CD14-positive monocyte (primary cell): ENCODE data around the gene AKAP12. TPM values are rescaled to one million over a fixed set of nuclear protein-coding genes. Genes with fewer than 3 reads are reported as not detected.

Experiments
- DNase-seq, 3 donors: peaks; one replicate each; pipeline ENCODE4 v3.0.0-alpha.2; 2011 to 2022
- H2AFZ ChIP-seq: 2 replicates; pipeline ENCODE4 v1.6.0; 2012; ENCODE audit warnings: mild to moderate bottlenecking, low read depth, low read length, inconsistent platforms; ENCODE audit not compliant: insufficient read depth, poor library complexity, severe bottlenecking
- H3K27ac ChIP-seq, 2 donors: 1 replicate in 1 of 2; 2 replicates in 1 of 2; pipeline ENCODE4 v1.5.1; 2012 to 2013; ENCODE audit warnings: low read length in 2 of 2, control low read depth in 1 of 2, inconsistent platforms in 1 of 2, low read depth in 1 of 2, mild to moderate bottlenecking in 1 of 2
- H3K27me3 ChIP-seq, 2 donors: one replicate each; pipeline versions ENCODE4 v1.6.0 to v1.6.1; 2011 to 2013; ENCODE audit warnings: low read length in 2 of 2; ENCODE audit not compliant: control insufficient read depth in 2 of 2, insufficient read depth in 2 of 2
- H3K36me3 ChIP-seq, 2 donors: replicated peaks in 1 of 2; 1 replicate in 1 of 2; 2 replicates in 1 of 2; pipeline versions ENCODE4 v1.5.1 to v1.6.1; 2012 to 2013; ENCODE audit warnings: low read length in 2 of 2, control low read depth in 1 of 2, inconsistent platforms in 1 of 2, mild to moderate bottlenecking in 1 of 2; ENCODE audit not compliant: insufficient read depth in 2 of 2, control insufficient read depth in 1 of 2
- H3K4me1 ChIP-seq, 2 donors: 1 replicate in 1 of 2; 2 replicates in 1 of 2; pipeline versions ENCODE4 v1.5.1 to v1.6.1; 2012 to 2013; ENCODE audit warnings: low read length in 2 of 2, control low read depth in 1 of 2, inconsistent platforms in 1 of 2, mild to moderate bottlenecking in 1 of 2, moderate library complexity in 1 of 2; ENCODE audit not compliant: insufficient read depth in 2 of 2, control insufficient read depth in 1 of 2
- H3K4me2 ChIP-seq: replicated peaks from 2 replicates; pipeline ENCODE3; 2012; ENCODE audit warnings: low read length, moderate library complexity, mild to moderate bottlenecking; ENCODE audit not compliant: poor library complexity, severe bottlenecking; ENCODE audit errors: extremely low read depth
- H3K4me3 ChIP-seq, 3 experiments: fragments of 200-600 bp in 1 of 3; sonication (generic) in 1 of 3; replicated peaks in 1 of 3; 1 replicate in 2 of 3; 2 replicates in 1 of 3; pipeline ENCODE4 v1.5.1; 2011 to 2013; ENCODE audit warnings: low read length in 3 of 3, mild to moderate bottlenecking in 3 of 3, control low read depth in 2 of 3, low read depth in 2 of 3, inconsistent platforms in 1 of 3, moderate library complexity in 1 of 3
- H3K79me2 ChIP-seq: 2 replicates; pipeline ENCODE4 v1.6.0; 2012; ENCODE audit warnings: mild to moderate bottlenecking, control low read depth, inconsistent platforms, low read length, moderate library complexity; ENCODE audit not compliant: insufficient read depth
- H3K9ac ChIP-seq: 2 replicates; pipeline ENCODE4 v1.6.0; 2017; ENCODE audit warnings: low read length, mild to moderate bottlenecking; ENCODE audit not compliant: insufficient read depth, poor library complexity, severe bottlenecking
- H3K9me3 ChIP-seq, 2 donors: replicated peaks in 1 of 2; 1 replicate in 1 of 2; 2 replicates in 1 of 2; pipeline versions ENCODE4 v1.5.1 to v1.6.1; 2012 to 2013; ENCODE audit warnings: low read length in 2 of 2, control low read depth in 1 of 2; ENCODE audit not compliant: control insufficient read depth in 1 of 2, insufficient read depth in 1 of 2
- H4K20me1 ChIP-seq: 2 replicates; pipeline ENCODE4 v1.6.0; 2012; ENCODE audit warnings: mild to moderate bottlenecking, low read length, control low read depth, moderate library complexity; ENCODE audit not compliant: insufficient read depth
- H3K27ac Mint-ChIP-seq, 7 donors: one replicate each; pipeline ENCODE4 v1.8.0; 2020; ENCODE audit warnings: mild to moderate bottlenecking in 7 of 7, mixed read lengths in 7 of 7, moderate library complexity in 6 of 7, inconsistent platforms in 2 of 7
- H3K27me3 Mint-ChIP-seq, 3 donors: one replicate each; pipeline ENCODE4 v1.8.0; 2021 to 2022; ENCODE audit warnings: low read depth in 3 of 3, mild to moderate bottlenecking in 3 of 3, mixed read lengths in 3 of 3, moderate library complexity in 3 of 3, inconsistent platforms in 1 of 3
- H3K36me3 Mint-ChIP-seq, 2 donors: one replicate each; pipeline ENCODE4 v1.8.0; 2020; ENCODE audit warnings: mixed read lengths in 2 of 2, inconsistent platforms in 1 of 2, mild to moderate bottlenecking in 1 of 2
- H3K4me1 Mint-ChIP-seq: one replicate; pipeline ENCODE4 v1.8.0; 2020; ENCODE audit warnings: mild to moderate bottlenecking, mixed read lengths
- H3K4me3 Mint-ChIP-seq, 2 donors: one replicate each; pipeline ENCODE4 v1.8.0; 2020; ENCODE audit warnings: mild to moderate bottlenecking in 2 of 2, mixed read lengths in 2 of 2, moderate library complexity in 1 of 2
- H3K9me3 Mint-ChIP-seq, 7 donors: one replicate each; pipeline ENCODE4 v1.8.0; 2020 to 2022; ENCODE audit warnings: mixed read lengths in 7 of 7, mild to moderate bottlenecking in 6 of 7, moderate library complexity in 6 of 7, inconsistent platforms in 2 of 7
- CTCF ChIP-seq: fragments of 200-600 bp; IDR thresholded peaks from one replicate; pipeline ENCODE4 v1.8.0; 2022; ENCODE audit warnings: antibody characterized with exemption, mild to moderate bottlenecking
- WGBS: methylation state at CpG from one replicate; pipeline ENCODE4 v1.1.5; 2013; ENCODE audit warnings: missing lambda C conversion rate; ENCODE audit not compliant: insufficient coverage; 5-methylcytosine and 5-hydroxymethylcytosine counted together
- intact Hi-C, 2 donors: fragments of 100-400 bp; cut with micrococcal nuclease; formaldehyde crosslinking; loops; one replicate each; pipeline versions ENCODE4 v1.15.0 to v1.15.1; 2023
- polyA plus RNA-seq, 3 donors: library from polyadenylated mRNA; depleted of rRNA in 1 of 3; unstranded in 2 of 3; stranded (reverse) in 1 of 3; fragments of 300-500 nt in 2 of 3; fragments of >200 nt in 1 of 3; fragmentation: Illumina TruSeq in 2 of 3; gene quantifications; 1 replicate in 2 of 3; 2 replicates in 1 of 3; pipeline ENCODE4 v1.2.3, GENCODE V29; 2012 to 2021

AKAP12 gene
- polyA plus RNA-seq, 3 donors, result 0.01 TPM; not detected in 2

GRCh38 chr6:151317103-151317994, 77.6 kb downstream of the AKAP12 start:
- DNase-seq, result no peak
- H3K9ac ChIP-seq, result no peak overlapping the region
- H3K27me3 ChIP-seq, result no peaks in the 10 kb centered on the region
- no peak overlapping the region for H3K27ac ChIP-seq
- no peaks in the 10 kb centered on the region for H3K4me1 Mint-ChIP-seq
- H3K27ac Mint-ChIP-seq, result no peak overlapping the region
- H3K27me3 Mint-ChIP-seq, result peaks cover 3 to 8% (median 6%) of the 10 kb centered on the region in 3 donors
- intact Hi-C loops, result no loop called here
- WGBS, result 90% methylated on average over 2 of the region's 2 CpGs
- no peaks in the 10 kb centered on the region for H3K79me2 ChIP-seq
- TF ChIP-seq CTCF, result no peak
- no peak overlapping the region for H3K4me3 ChIP-seq
- H3K9me3 ChIP-seq, result peaks cover 24 to 29% of the 10 kb centered on the region in 2 donors
- no peaks in the 10 kb centered on the region for H3K36me3 Mint-ChIP-seq
- H3K9me3 Mint-ChIP-seq, result peaks cover 8 to 45% (median 31%) of the 10 kb centered on the region in 7 donors
- no peaks in the 10 kb centered on the region for H4K20me1 ChIP-seq
- H3K4me1 ChIP-seq, result no peaks in the 10 kb centered on the region
- no peak overlapping the region for H2AFZ ChIP-seq
- H3K4me3 Mint-ChIP-seq, result no peak overlapping the region
- H3K36me3 ChIP-seq, result no peaks in the 10 kb centered on the region
- H3K4me2 ChIP-seq, result no peak overlapping the region

- no peaks in the 10 kb centered on the region for H3K79me2 ChIP-seq
- Mint-ChIP-seq H3K4me3 (no peak overlapping the region), H3K27ac (no peak overlapping the region), H3K9me3 (peaks cover 8 to 42% (median 29%) of the 10 kb centered on the region in 7 donors), H3K4me1 (no peaks in the 10 kb centered on the region), H3K36me3 (no peaks in the 10 kb centered on the region), H3K27me3 (peaks cover 1 to 12% (median 6%) of the 10 kb centered on the region in 3 donors)
- no peaks in the 10 kb centered on the region for H3K36me3 ChIP-seq
- no peak overlapping the region for H3K27ac ChIP-seq
- DNase-seq, result no peak
- intact Hi-C loops, result no loop called here
- no peak overlapping the region for H3K4me3 ChIP-seq
- no peaks in the 10 kb centered on the region for H4K20me1 ChIP-seq
- H3K4me2 ChIP-seq, result no peak overlapping the region
- H3K9me3 ChIP-seq, result peaks cover 24 to 29% of the 10 kb centered on the region in 2 donors
- no peaks in the 10 kb centered on the region for H3K27me3 ChIP-seq
- 100% methylated on average over 3 of the region's 3 CpGs for WGBS
- H3K9ac ChIP-seq, result no peak overlapping the region
- H2AFZ ChIP-seq, result no peak overlapping the region
- H3K4me1 ChIP-seq, result no peaks in the 10 kb centered on the region
- no peak for TF ChIP-seq CTCF
These were observed 78.2 kb downstream of the AKAP12 start for GRCh38 chr6:151317995-151318365.
